CD4-positive, CD25-positive, alpha-beta regulatory T cell (primary cell): Measurements from ENCODE around the gene PALLD. TPM values are rescaled to one million over a fixed set of nuclear protein-coding genes. Genes with fewer than 3 reads are reported as not detected.

Experiments used
- ATAC-seq, 2 donors: fragments of 150-1000 bp; cut with Tn5 transposase; one replicate each; pipeline ENCODE4 v1.10.0; 2021; ENCODE audit warnings: low read depth in 2 of 2, moderate number of reproducible peaks in 2 of 2, moderate library complexity in 1 of 2
- DNase-seq, 3 donors: peaks; one replicate each; pipeline versions ENCODE4 v3.0.0 to v3.0.0-alpha.2; 2012 to 2022; ENCODE audit warnings: mixed read lengths in 1 of 3
- H3K27ac ChIP-seq: one replicate; pipeline ENCODE4 v1.7.0; 2013; ENCODE audit warnings: mild to moderate bottlenecking, low read length; ENCODE audit not compliant: insufficient read depth, poor library complexity, severe bottlenecking
- H3K27me3 ChIP-seq: one replicate; pipeline ENCODE4 v1.7.0; 2013; ENCODE audit warnings: low read length; ENCODE audit not compliant: control insufficient read depth, insufficient read depth
- H3K36me3 ChIP-seq: one replicate; pipeline ENCODE4 v1.7.0; 2013; ENCODE audit warnings: mild to moderate bottlenecking, low read length, moderate library complexity; ENCODE audit not compliant: control insufficient read depth, insufficient read depth
- H3K4me1 ChIP-seq: 2 replicates; pipeline ENCODE4 v1.7.0; 2013; ENCODE audit warnings: mild to moderate bottlenecking, low read length; ENCODE audit not compliant: insufficient read depth, control insufficient read depth, poor library complexity, severe bottlenecking
- H3K4me3 ChIP-seq: one replicate; pipeline ENCODE4 v1.7.0; 2013; ENCODE audit warnings: low read depth, mild to moderate bottlenecking, low read length, moderate library complexity
- H3K9me3 ChIP-seq, 2 experiments: 1 replicate in 1 of 2; 2 replicates in 1 of 2; pipeline ENCODE4 v1.7.0; 2013; ENCODE audit warnings: low read length in 2 of 2, mild to moderate bottlenecking in 1 of 2, moderate library complexity in 1 of 2; ENCODE audit not compliant: control insufficient read depth in 2 of 2
- H3K27ac Mint-ChIP-seq, 3 donors: one replicate each; pipeline ENCODE4 v1.8.0; 2020 to 2022; ENCODE audit warnings: mild to moderate bottlenecking in 3 of 3, mixed read lengths in 3 of 3, moderate library complexity in 2 of 3
- H3K27me3 Mint-ChIP-seq: one replicate; pipeline ENCODE4 v1.8.0; 2022; ENCODE audit warnings: mild to moderate bottlenecking, mixed read lengths
- H3K36me3 Mint-ChIP-seq: one replicate; pipeline ENCODE4 v1.8.0; 2020; ENCODE audit warnings: mixed read lengths
- H3K4me1 Mint-ChIP-seq, 4 donors: one replicate each; pipeline ENCODE4 v1.8.0; 2020 to 2022; ENCODE audit warnings: mixed read lengths in 4 of 4, mild to moderate bottlenecking in 1 of 4
- H3K4me3 Mint-ChIP-seq, 4 donors: one replicate each; pipeline ENCODE4 v1.8.0; 2020 to 2022; ENCODE audit warnings: mild to moderate bottlenecking in 4 of 4, mixed read lengths in 4 of 4, moderate library complexity in 3 of 4
- H3K9me3 Mint-ChIP-seq, 7 donors: one replicate each; pipeline ENCODE4 v1.8.0; 2020 to 2022; ENCODE audit warnings: mixed read lengths in 7 of 7, mild to moderate bottlenecking in 3 of 7, moderate library complexity in 2 of 7
- polyA plus RNA-seq, 4 donors: library from polyadenylated mRNA; unstranded; fragments of 300-500 nt; fragmentation: Illumina TruSeq; gene quantifications; one replicate each; pipeline ENCODE4 v1.2.3, GENCODE V29; 2021
- total RNA-seq: library from RNA; stranded (reverse); gene quantifications from one replicate; pipeline ENCODE4 v1.2.3, GENCODE V29; 2022

The PALLD gene
- total and polyA plus RNA-seq, 5 donors from 2014 or later: 0.37 to 1.9 (median 0.76) TPM; not detected in 1

GRCh38 chr4:168667376-168667775, 170.5 kb downstream of the PALLD start:
- DNase-seq: no peak
- H3K27ac ChIP-seq: no peak overlapping the region
- Mint-ChIP-seq H3K9me3 (peaks cover 0 to 1% (median 0%) of the 10 kb centered on the region in 7 donors), H3K27ac (no peak overlapping the region), H3K4me3 (no peak overlapping the region), H3K4me1 (no peaks in the 10 kb centered on the region), H3K27me3 (peaks cover 9% of the 10 kb centered on the region), H3K36me3 (no peaks in the 10 kb centered on the region)
- H3K27me3 ChIP-seq: no peaks in the 10 kb centered on the region
- no peaks in the 10 kb centered on the region for H3K4me1 ChIP-seq
- ATAC-seq: no peak
- H3K4me3 ChIP-seq: no peak overlapping the region
- no peaks in the 10 kb centered on the region for H3K36me3 ChIP-seq
- no peaks in the 10 kb centered on the region for H3K9me3 ChIP-seq

DNA sequence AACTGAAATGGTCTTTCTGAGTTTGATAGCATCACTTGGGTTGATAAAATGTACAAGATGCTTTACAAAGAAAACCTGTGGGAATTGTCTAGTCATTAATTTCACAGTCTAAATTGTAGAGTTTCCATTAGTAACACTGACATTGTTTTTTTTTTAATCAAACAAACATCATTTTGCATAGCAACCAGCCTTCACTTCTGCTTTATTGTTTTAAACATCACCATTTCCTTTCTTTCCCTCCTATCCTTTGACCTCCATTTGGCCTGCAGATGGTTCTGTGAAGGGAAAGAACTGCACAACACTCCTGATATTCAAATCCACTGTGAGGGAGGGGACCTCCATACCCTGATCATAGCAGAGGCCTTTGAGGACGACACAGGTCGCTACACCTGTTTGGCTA, 171.1 kb downstream of the PALLD start:
- no peak for DNase-seq
- no peak overlapping the region for H3K27ac Mint-ChIP-seq
- H3K9me3 Mint-ChIP-seq: peaks cover 0 to 1% (median 0%) of the 10 kb centered on the region in 7 donors
- Histone ChIP-seq H3K9me3 (no peaks in the 10 kb centered on the region), H3K4me1 (no peaks in the 10 kb centered on the region), H3K27ac (no peak overlapping the region), H3K4me3 (no peak overlapping the region), H3K36me3 (no peaks in the 10 kb centered on the region), H3K27me3 (no peaks in the 10 kb centered on the region)
- ATAC-seq: no peak
- peaks cover 9% of the 10 kb centered on the region for H3K27me3 Mint-ChIP-seq
- H3K4me3 Mint-ChIP-seq: no peak overlapping the region
- no peaks in the 10 kb centered on the region for H3K4me1 Mint-ChIP-seq
- no peaks in the 10 kb centered on the region for H3K36me3 Mint-ChIP-seq

- Histone ChIP-seq H3K27ac (no peak overlapping the region), H3K36me3 (no peaks in the 10 kb centered on the region), H3K27me3 (no peaks in the 10 kb centered on the region), H3K4me1 (no peaks in the 10 kb centered on the region), H3K9me3 (no peaks in the 10 kb centered on the region), H3K4me3 (no peak overlapping the region)
- Mint-ChIP-seq H3K27ac (no peak overlapping the region), H3K36me3 (no peaks in the 10 kb centered on the region), H3K9me3 (peaks cover 0 to 1% (median 0%) of the 10 kb centered on the region in 7 donors), H3K4me1 (no peaks in the 10 kb centered on the region), H3K4me3 (no peak overlapping the region), H3K27me3 (no peaks in the 10 kb centered on the region)
- no peak for DNase-seq
- ATAC-seq: no peak
Observed at GRCh38 chr4:168673476-168673875, 176.6 kb downstream of the PALLD start.

- H3K36me3 Mint-ChIP-seq: no peaks in the 10 kb centered on the region
- peaks cover 0 to 1% (median 0%) of the 10 kb centered on the region in 7 donors for H3K9me3 Mint-ChIP-seq
- no peak overlapping the region for H3K27ac Mint-ChIP-seq
- H3K27me3 ChIP-seq: no peaks in the 10 kb centered on the region
- H3K27ac ChIP-seq: no peak overlapping the region
- H3K36me3 ChIP-seq: no peaks in the 10 kb centered on the region
- no peak for DNase-seq
- no peaks in the 10 kb centered on the region for H3K4me1 Mint-ChIP-seq
- ATAC-seq: no peak
- no peak overlapping the region for H3K4me3 ChIP-seq
- no peaks in the 10 kb centered on the region for H3K27me3 Mint-ChIP-seq
- no peak overlapping the region for H3K4me3 Mint-ChIP-seq
- H3K4me1 ChIP-seq: no peaks in the 10 kb centered on the region
- H3K9me3 ChIP-seq: no peaks in the 10 kb centered on the region
Observed at GRCh38 chr4:168674077-168674747, 177.4 kb downstream of the PALLD start.

- ATAC-seq (no peak), DNase-seq (no peak)
- no peaks in the 10 kb centered on the region for H3K27me3 Mint-ChIP-seq
- H3K9me3 Mint-ChIP-seq: peaks cover 0 to 2% (median 0%) of the 10 kb centered on the region in 7 donors
- no peak overlapping the region for H3K27ac ChIP-seq
- H3K27ac Mint-ChIP-seq: no peak overlapping the region
- no peak overlapping the region for H3K4me3 Mint-ChIP-seq
- no peaks in the 10 kb centered on the region for H3K4me1 ChIP-seq
- no peaks in the 10 kb centered on the region for H3K36me3 Mint-ChIP-seq
- H3K4me1 Mint-ChIP-seq: no peaks in the 10 kb centered on the region
- no peaks in the 10 kb centered on the region for H3K9me3 ChIP-seq
- no peak overlapping the region for H3K4me3 ChIP-seq
- H3K27me3 ChIP-seq: no peaks in the 10 kb centered on the region
- H3K36me3 ChIP-seq: no peaks in the 10 kb centered on the region
Observed at GRCh38 chr4:168674866-168675265, 178.0 kb downstream of the PALLD start.

DNA sequence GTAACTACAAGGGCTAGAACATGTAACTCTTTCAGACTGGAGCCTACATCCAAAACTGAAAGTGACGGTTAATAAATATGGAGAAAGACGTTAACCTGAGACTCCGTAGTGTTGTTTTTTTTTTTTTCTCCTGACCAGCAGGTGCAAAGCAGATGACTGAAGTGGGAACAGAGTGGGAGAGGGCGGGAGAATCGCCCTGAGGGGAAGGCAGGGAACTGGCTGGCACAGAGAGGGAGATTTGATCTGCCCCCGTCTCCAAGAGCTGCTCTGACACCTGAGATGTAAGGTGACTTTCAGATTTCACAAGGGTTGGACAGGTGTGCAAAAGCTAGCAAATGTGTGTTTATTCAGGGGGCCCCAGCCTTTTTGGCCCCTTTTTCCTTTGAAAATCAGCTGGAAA, 180.2 kb downstream of the PALLD start:
- Histone ChIP-seq H3K36me3 (no peaks in the 10 kb centered on the region), H3K27me3 (no peaks in the 10 kb centered on the region), H3K27ac (no peak overlapping the region), H3K4me1 (no peaks in the 10 kb centered on the region), H3K9me3 (no peaks in the 10 kb centered on the region), H3K4me3 (no peak overlapping the region)
- Mint-ChIP-seq H3K27ac (no peak overlapping the region), H3K36me3 (no peaks in the 10 kb centered on the region), H3K4me3 (no peak overlapping the region), H3K9me3 (peaks cover 0 to 2% (median 0%) of the 10 kb centered on the region in 7 donors), H3K27me3 (peaks cover 4% of the 10 kb centered on the region), H3K4me1 (no peaks in the 10 kb centered on the region)
- DNase-seq: no peak
- ATAC-seq: no peak

DNA sequence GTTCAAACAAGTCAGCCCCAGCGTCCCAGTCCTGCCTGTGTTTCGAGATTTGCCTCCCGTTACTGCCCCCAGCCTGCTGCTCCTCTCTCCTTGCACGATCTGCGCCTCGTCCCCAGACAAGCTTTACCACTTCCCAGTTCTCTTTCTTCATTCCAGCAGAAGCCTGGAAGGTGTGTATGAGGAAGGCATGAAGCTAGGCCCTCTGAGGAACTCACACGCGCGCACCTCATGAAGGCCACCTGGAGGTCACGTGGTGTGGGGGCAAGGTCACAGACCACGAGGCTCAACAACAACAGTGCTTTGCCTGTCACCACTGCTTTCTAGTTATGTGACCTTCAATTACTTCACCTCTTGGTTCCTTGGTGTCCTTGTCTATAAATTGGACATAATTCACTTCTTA, 181.0 kb downstream of the PALLD start:
- H3K4me3 Mint-ChIP-seq: no peak overlapping the region
- no peaks in the 10 kb centered on the region for H3K36me3 ChIP-seq
- ATAC-seq: no peak

DNA sequence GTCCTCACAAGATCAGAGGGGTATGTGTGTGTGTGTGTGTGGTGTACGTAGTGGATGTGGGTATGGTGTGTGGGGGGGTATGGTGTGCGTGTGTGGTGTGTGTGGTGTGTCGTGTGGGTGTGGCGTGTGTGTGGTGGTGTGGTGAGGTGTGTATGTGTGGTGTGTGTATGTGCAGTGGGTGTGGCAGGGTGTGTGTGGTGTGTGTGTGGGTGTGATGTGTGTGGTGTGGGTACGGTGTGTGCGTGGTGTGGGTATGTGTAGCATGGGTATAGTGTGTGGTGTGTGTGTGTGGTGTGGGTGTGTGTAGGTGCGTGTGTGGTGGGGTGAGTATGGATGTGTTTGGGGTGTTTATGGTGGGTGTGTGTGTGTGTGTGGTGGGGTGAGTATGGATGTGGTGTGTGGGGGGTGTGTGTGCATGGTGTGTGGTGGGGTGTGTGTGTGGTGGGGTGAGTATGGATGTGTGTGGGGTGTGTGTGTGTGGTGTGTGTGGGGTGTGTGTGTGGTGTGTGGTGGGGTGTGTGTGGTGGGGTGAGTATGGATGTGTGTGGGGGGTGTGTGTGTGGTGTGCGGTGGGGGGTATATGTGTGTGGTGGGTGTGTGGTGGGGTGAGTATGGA, 182.0 kb downstream of the PALLD start:
- no peaks in the 10 kb centered on the region for H3K27me3 ChIP-seq
- H3K27ac Mint-ChIP-seq: no peak overlapping the region

More for the DNA sequence above, 181.0 kb downstream of the PALLD start:
- H3K9me3 Mint-ChIP-seq: peaks cover 0 to 2% (median 0%) of the 10 kb centered on the region in 7 donors
- no peak overlapping the region for H3K27ac ChIP-seq
- no peaks in the 10 kb centered on the region for H3K4me1 ChIP-seq
- H3K36me3 Mint-ChIP-seq: no peaks in the 10 kb centered on the region
- H3K27ac Mint-ChIP-seq: no peak overlapping the region
- no peaks in the 10 kb centered on the region for H3K4me1 Mint-ChIP-seq
- H3K27me3 Mint-ChIP-seq: peaks cover 4% of the 10 kb centered on the region
- no peak for DNase-seq
- no peaks in the 10 kb centered on the region for H3K9me3 ChIP-seq
- no peak overlapping the region for H3K4me3 ChIP-seq
- no peaks in the 10 kb centered on the region for H3K27me3 ChIP-seq

More for the DNA sequence above, 182.0 kb downstream of the PALLD start:
- Mint-ChIP-seq H3K9me3 (peaks cover 0 to 2% (median 0%) of the 10 kb centered on the region in 7 donors), H3K4me1 (no peaks in the 10 kb centered on the region), H3K27me3 (peaks cover 4% of the 10 kb centered on the region), H3K4me3 (no peak overlapping the region), H3K36me3 (no peaks in the 10 kb centered on the region)
- H3K36me3 ChIP-seq: no peaks in the 10 kb centered on the region
- no peak overlapping the region for H3K4me3 ChIP-seq
- ATAC-seq: no peak
- H3K4me1 ChIP-seq: no peaks in the 10 kb centered on the region
- H3K27ac ChIP-seq: no peak overlapping the region
- DNase-seq: no peak
- H3K9me3 ChIP-seq: no peaks in the 10 kb centered on the region
